Raji (cell line): ENCODE data around the gene SPINK2.

Source experiments
- POLR2A ChIP-seq: IDR thresholded peaks from 2 replicates; pipeline ENCODE4 v1.6.1; 2011; ENCODE audit warnings: low read depth, low read length, control low read depth; ENCODE audit not compliant: insufficient read depth

SPINK2 gene

GRCh38 chr4:56821381-56822243 lies at the start of gene SPINK2:
Gene SPINK2 (minus strand): TSS chr4:56821701. CDS start chr4:56821662, 39 bp downstream.
- peak; percentile 73 for TF ChIP-seq POLR2A

GRCh38 chr4:56870946-56871345 lies 49.4 kb upstream of the SPINK2 start:
- TF ChIP-seq POLR2A: no peak

GRCh38 chr4:56863441-56864139 lies 42.1 kb upstream of the SPINK2 start:
- TF ChIP-seq POLR2A: no peak

GRCh38 chr4:56861360-56861759 lies 39.9 kb upstream of the SPINK2 start:
- no peak for TF ChIP-seq POLR2A

- TF ChIP-seq POLR2A: no peak
These were observed 39.3 kb upstream of the SPINK2 start for GRCh38 chr4:56860781-56861180.

GRCh38 chr4:56859841-56860240 lies 38.3 kb upstream of the SPINK2 start:
- no peak for TF ChIP-seq POLR2A

GRCh38 chr4:56857601-56858309 lies 36.3 kb upstream of the SPINK2 start:
- TF ChIP-seq POLR2A: no peak

- TF ChIP-seq POLR2A: no peak
These were observed 35.2 kb upstream of the SPINK2 start for GRCh38 chr4:56856656-56857055.

GRCh38 chr4:56850910-56851309 lies 29.4 kb upstream of the SPINK2 start:
- no peak for TF ChIP-seq POLR2A

GRCh38 chr4:56844802-56845580 lies 23.5 kb upstream of the SPINK2 start:
- no peak for TF ChIP-seq POLR2A

- no peak for TF ChIP-seq POLR2A
These were observed 22.0 kb upstream of the SPINK2 start for GRCh38 chr4:56843421-56843899.

- no peak for TF ChIP-seq POLR2A
These were observed 19.1 kb upstream of the SPINK2 start for GRCh38 chr4:56840559-56840958.

GRCh38 chr4:56828784-56829535 lies 7.5 kb upstream of the SPINK2 start:
- no peak for TF ChIP-seq POLR2A

- TF ChIP-seq POLR2A: no peak
These were observed 2.6 kb upstream of the SPINK2 start for GRCh38 chr4:56823933-56824600.

GRCh38 chr4:56818797-56819196 lies 2.7 kb downstream of the SPINK2 start:
- TF ChIP-seq POLR2A: no peak
